ENCODE measurements around the gene DLX6. TPM values are rescaled to one million over a fixed set of nuclear protein-coding genes. Genes with fewer than 3 reads are reported as not detected.

Gene DLX6
- total RNA-seq, 1 experiment from 2014 or later: 17.9 TPM

DNA sequence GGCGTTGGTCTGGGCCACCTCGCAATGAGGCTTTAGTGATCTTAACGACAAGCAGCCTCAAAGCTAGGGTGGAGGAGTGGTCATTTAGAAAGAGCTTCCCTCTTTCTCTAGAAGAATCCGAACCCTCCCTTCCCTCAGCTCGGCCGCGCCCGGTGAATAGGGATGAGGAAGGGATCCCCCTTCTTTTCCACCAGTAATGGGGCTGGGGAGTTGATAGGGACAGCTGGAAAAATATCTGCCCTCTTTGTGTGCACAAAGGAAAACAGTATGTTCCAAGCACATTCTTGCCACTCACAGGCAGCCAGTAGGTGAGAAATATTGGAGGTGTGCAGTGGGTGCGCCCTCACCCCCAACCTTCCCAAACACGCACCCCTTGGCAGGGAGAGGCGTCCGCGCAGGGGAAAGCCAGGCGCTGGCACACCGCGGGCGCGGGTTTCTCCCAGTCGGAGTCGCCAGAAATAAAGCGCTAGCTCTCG, 12.8 kb downstream of the DLX6 start:
- intact Hi-C loops (cut with micrococcal nuclease; ENCODE audit: unreplicated experiment): loop anchor here (2.0 kb wide), 1 partner anchor 271 kb away; no protein-coding TSS in a partner anchor
- peak; percentile 51 for TF ChIP-seq EZH2 (IDR thresholded peaks at IDR 0.05; ENCODE audit: borderline replicate concordance, low read depth, low read length, poor library complexity, severe bottlenecking)
- TF ChIP-seq, protein P1, sequence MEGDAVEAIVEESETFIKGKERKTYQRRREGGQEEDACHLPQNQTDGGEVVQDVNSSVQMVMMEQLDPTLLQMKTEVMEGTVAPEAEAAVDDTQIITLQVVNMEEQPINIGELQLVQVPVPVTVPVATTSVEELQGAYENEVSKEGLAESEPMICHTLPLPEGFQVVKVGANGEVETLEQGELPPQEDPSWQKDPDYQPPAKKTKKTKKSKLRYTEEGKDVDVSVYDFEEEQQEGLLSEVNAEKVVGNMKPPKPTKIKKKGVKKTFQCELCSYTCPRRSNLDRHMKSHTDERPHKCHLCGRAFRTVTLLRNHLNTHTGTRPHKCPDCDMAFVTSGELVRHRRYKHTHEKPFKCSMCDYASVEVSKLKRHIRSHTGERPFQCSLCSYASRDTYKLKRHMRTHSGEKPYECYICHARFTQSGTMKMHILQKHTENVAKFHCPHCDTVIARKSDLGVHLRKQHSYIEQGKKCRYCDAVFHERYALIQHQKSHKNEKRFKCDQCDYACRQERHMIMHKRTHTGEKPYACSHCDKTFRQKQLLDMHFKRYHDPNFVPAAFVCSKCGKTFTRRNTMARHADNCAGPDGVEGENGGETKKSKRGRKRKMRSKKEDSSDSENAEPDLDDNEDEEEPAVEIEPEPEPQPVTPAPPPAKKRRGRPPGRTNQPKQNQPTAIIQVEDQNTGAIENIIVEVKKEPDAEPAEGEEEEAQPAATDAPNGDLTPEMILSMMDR (conservative IDR thresholded peaks at IDR 0.05; ENCODE audit: low read depth, low read length): no peak
- ChIA-PET POLR2A (ENCODE audit: low non-redundant PET) (no interaction called here), CTCF (no interaction called here)
- H3K4me3 ChIP-seq (ENCODE audit: low read depth, low read length, poor library complexity, severe bottlenecking): peak overlapping the region; percentile 76
- peaks cover 46% of the 10 kb centered on the region for H3K4me1 ChIP-seq (ENCODE audit: insufficient read depth, low read length, poor library complexity, severe bottlenecking)
- BruUV-seq (replicated peaks): no TSS peak
- H3K9me3 ChIP-seq (ENCODE audit: low read depth, low read length, poor library complexity, severe bottlenecking): no peaks in the 10 kb centered on the region
- DNase-seq (ENCODE audit: low spot score): no peak
- peaks cover 43% of the 10 kb centered on the region for H3K36me3 ChIP-seq (ENCODE audit: insufficient read depth, low read length, poor library complexity, severe bottlenecking)
- H3K27ac ChIP-seq (ENCODE audit: low read depth, low read length, poor library complexity, severe bottlenecking): peak overlapping the region; percentile 89
- H3K27me3 ChIP-seq (replicated peaks; ENCODE audit: insufficient read depth, low read depth, low read length, poor library complexity): peaks cover 55% of the 10 kb centered on the region

DNA sequence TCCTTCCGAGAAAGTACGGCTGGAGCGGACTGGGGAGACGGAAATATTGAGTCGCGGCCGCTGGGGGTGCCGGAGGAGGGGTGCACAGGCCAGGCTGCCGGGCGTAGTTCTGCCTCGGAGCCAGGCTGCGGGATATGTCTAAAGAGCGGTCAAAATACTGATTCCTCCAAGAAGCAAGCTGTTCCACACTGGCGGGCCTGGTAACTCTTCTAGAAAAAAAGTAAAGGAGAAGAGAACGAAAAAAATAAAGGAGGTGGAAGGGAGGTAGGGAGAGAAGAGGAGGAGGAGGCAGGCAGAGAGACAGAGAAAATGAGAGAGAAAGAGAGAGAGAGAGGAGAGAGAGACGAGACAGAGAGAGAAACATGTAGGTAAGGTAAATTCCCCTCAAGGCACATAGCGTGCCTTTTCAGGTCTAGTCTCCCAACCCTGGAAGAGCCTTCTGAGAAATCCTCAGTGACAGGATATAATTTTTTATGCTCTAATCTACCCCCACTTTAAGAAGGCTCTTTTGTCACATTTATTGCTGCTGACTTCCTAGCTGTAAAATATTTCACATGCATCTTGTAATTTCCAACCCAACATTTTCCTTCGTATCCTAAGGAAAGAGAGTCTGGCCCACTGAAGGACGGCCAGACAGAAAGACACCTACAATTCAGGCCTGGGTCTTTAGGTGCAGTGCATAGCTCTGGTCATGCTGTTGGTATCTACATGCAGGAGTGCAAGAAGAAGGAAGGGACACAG, 13.6 kb downstream of the DLX6 start:
- ChIA-PET POLR2A (ENCODE audit: low non-redundant PET) (interaction anchor here (0.6 kb wide), 1 partner anchor 13 kb away, joined by 5 read pairs; no protein-coding TSS in a partner anchor), CTCF (no interaction called here)
- Histone ChIP-seq H3K4me1 (ENCODE audit: insufficient read depth, low read length, poor library complexity, severe bottlenecking) (peaks cover 39% of the 10 kb centered on the region), H3K9me3 (ENCODE audit: low read depth, low read length, poor library complexity, severe bottlenecking) (no peaks in the 10 kb centered on the region), H3K4me3 (ENCODE audit: low read depth, low read length, poor library complexity, severe bottlenecking) (peak overlapping the region; percentile 76), H3K27ac (ENCODE audit: low read depth, low read length, poor library complexity, severe bottlenecking) (peak overlapping the region; percentile 88), H3K27me3 (replicated peaks; ENCODE audit: insufficient read depth, low read depth, low read length, poor library complexity) (peaks cover 54% of the 10 kb centered on the region), H3K36me3 (ENCODE audit: insufficient read depth, low read length, poor library complexity, severe bottlenecking) (peaks cover 46% of the 10 kb centered on the region)
- intact Hi-C loops (cut with micrococcal nuclease; ENCODE audit: unreplicated experiment): loop anchor here (2.0 kb wide), 1 partner anchor 272 kb away; no protein-coding TSS in a partner anchor
- peak; percentile 37 for DNase-seq (ENCODE audit: low spot score)
- BruUV-seq (replicated peaks): no TSS peak
- TF ChIP-seq, protein P1 (conservative IDR thresholded peaks at IDR 0.05; ENCODE audit: low read depth, low read length): no peak
- TF ChIP-seq EZH2 (IDR thresholded peaks at IDR 0.05; ENCODE audit: borderline replicate concordance, low read depth, low read length, poor library complexity, severe bottlenecking): peak; percentile 25

DNA sequence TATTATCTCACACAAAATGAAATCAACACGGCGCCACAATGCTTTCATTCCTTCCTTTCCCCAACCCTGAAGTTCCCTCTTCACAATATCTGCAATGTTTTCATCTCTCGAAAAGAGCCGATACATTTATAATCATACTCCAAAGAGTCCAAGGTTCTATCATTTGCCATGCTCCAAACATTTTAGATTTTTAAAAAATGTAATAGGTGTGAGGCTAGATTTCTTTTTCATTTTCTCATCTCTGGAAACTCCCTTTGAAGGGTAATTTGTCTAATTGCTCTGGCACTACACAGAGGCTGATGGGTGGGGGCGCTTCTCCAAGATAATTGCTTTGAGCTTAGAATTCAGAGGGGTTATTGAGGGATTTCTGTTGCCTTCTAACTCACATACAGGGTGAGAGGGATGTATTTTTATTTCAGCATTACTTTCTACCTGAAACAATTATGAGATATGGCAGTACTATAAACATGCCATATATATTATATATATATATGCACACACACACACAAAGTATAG, 14.4 kb downstream of the DLX6 start:
- CTCF ChIA-PET: no interaction called here
- POLR2A ChIA-PET (ENCODE audit: low non-redundant PET): interaction anchor here (0.6 kb wide), 1 partner anchor 298 kb away, joined by 3 read pairs; no protein-coding TSS in a partner anchor
- peak overlapping the region; percentile 76 for H3K4me3 ChIP-seq (ENCODE audit: low read depth, low read length, poor library complexity, severe bottlenecking)
- H3K27ac ChIP-seq (ENCODE audit: low read depth, low read length, poor library complexity, severe bottlenecking): peak overlapping the region; percentile 88
- no TSS peak for BruUV-seq (replicated peaks)
- H3K27me3 ChIP-seq (replicated peaks; ENCODE audit: insufficient read depth, low read depth, low read length, poor library complexity): peaks cover 47% of the 10 kb centered on the region
- peaks cover 46% of the 10 kb centered on the region for H3K36me3 ChIP-seq (ENCODE audit: insufficient read depth, low read length, poor library complexity, severe bottlenecking)
- no peaks in the 10 kb centered on the region for H3K9me3 ChIP-seq (ENCODE audit: low read depth, low read length, poor library complexity, severe bottlenecking)
- peaks cover 31% of the 10 kb centered on the region for H3K4me1 ChIP-seq (ENCODE audit: insufficient read depth, low read length, poor library complexity, severe bottlenecking)
- TF ChIP-seq EZH2 (IDR thresholded peaks at IDR 0.05; ENCODE audit: borderline replicate concordance, low read depth, low read length, poor library complexity, severe bottlenecking): peak; percentile 12
- TF ChIP-seq, protein P1 (conservative IDR thresholded peaks at IDR 0.05; ENCODE audit: low read depth, low read length): no peak
- intact Hi-C loops (cut with micrococcal nuclease; ENCODE audit: unreplicated experiment): loop anchor here (2.0 to 10.0 kb wide), 2 partner anchors 273 to 795 kb away; no protein-coding TSS in a partner anchor
- DNase-seq (ENCODE audit: low spot score): peak; percentile 46
